AG04450 (cell line): ENCODE results near the gene DNLZ. TPM values are rescaled to one million over a fixed set of nuclear protein-coding genes. Genes with fewer than 3 reads are reported as not detected.

Source experiments
- CTCF ChIA-PET: fragments of 300-600, 350-600 bp; formaldehyde crosslinking; extraction: SDS; loops from one replicate; lab custom pipeline; 2022; ENCODE audit warnings: antibody characterized with exemption, inconsistent platforms; lab: Charles Lee
- POLR2A ChIA-PET: fragments of 350-600 bp; formaldehyde crosslinking; extraction: SDS; loops from one replicate; lab custom pipeline; 2021; ENCODE audit warnings: antibody characterized with exemption, inconsistent platforms; lab: Yijun Ruan, JAX
- DNase-seq: peaks from one replicate; pipeline ENCODE4 v3.0.0-alpha.2; 2011; ENCODE audit warnings: low read depth, low spot score
- H3K27ac ChIP-seq: one replicate; pipeline ENCODE4 v1.5.1; 2012; ENCODE audit warnings: low read depth, low read length, control low read depth
- H3K27me3 ChIP-seq: one replicate; pipeline ENCODE4 v1.6.0; 2012; ENCODE audit warnings: low read length; ENCODE audit not compliant: control insufficient read depth, insufficient read depth
- H3K4me3 ChIP-seq: 2 replicates; pipeline ENCODE4 v1.5.1; 2011; ENCODE audit warnings: mild to moderate bottlenecking, low read depth, low read length, control low read depth
- H3K9me3 ChIP-seq: 2 replicates; pipeline ENCODE4 v1.5.1; 2012; ENCODE audit warnings: low read length; ENCODE audit not compliant: control insufficient read depth, insufficient read depth
- CTCF ChIP-seq: IDR thresholded peaks from 2 replicates; pipeline ENCODE4 v1.5.1; 2011; ENCODE audit warnings: low read depth, low read length, control low read depth, inconsistent platforms
- polyA plus RNA-seq: library from polyadenylated mRNA; depleted of rRNA; stranded (reverse); fragments of >200 nt; gene quantifications from 2 replicates; pipeline ENCODE4 v1.2.3, GENCODE V29; 2011

Gene DNLZ
- polyA plus RNA-seq, 1 experiment = 3.7 TPM

- DNase-seq = no peak
- Histone ChIP-seq H3K4me3 (no peak overlapping the region), H3K27ac (no peak overlapping the region), H3K27me3 (no peaks in the 10 kb centered on the region), H3K9me3 (no peaks in the 10 kb centered on the region; the same call in 1 of the 2 replicates)
- ChIA-PET POLR2A (no interaction called here), CTCF (interaction anchor here (1.3 kb wide), 1 partner anchor 92 kb away, joined by 4 read pairs; no protein-coding TSS in a partner anchor)
- TF ChIP-seq CTCF = no peak
These were observed 40.6 kb upstream of the DNLZ start for GRCh38 chr9:136403915-136404800.

DNA sequence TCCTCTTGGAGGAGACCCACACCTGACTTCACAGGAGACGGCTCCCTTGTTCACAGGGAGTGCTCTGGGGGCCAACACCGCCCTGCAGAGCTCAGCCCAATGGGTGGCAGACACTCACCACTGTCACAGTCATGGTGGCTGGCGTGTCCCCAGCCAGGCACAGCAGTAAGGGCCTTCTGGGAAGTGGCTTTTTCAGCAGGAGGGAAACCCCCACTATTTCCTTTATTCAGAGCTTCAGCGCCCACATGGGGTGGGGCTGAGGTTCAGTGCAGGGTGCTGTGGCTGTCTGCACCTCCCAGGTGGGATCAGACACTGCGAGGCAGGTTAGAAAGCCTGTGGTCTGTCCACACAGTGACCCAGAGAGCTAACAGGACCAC lies 40.0 kb upstream of the DNLZ start:
- H3K27ac ChIP-seq = no peak overlapping the region
- no peaks in the 10 kb centered on the region for H3K27me3 ChIP-seq
- POLR2A ChIA-PET = no interaction called here
- CTCF ChIA-PET = interaction anchor here (1.3 kb wide), 1 partner anchor 91 kb away, joined by 4 read pairs; no protein-coding TSS in a partner anchor
- TF ChIP-seq CTCF = no peak
- no peak for DNase-seq
- no peak overlapping the region for H3K4me3 ChIP-seq
- no peaks in the 10 kb centered on the region; the same call in 1 of the 2 replicates for H3K9me3 ChIP-seq

- CTCF ChIA-PET = interaction anchor here (1.6 to 3.0 kb wide), 2 partner anchors 8 to 90 kb away, joined by 6 to 36 read pairs; no protein-coding TSS in a partner anchor
- TF ChIP-seq CTCF = no peak
These were observed 38.5 kb upstream of the DNLZ start for GRCh38 chr9:136402067-136402466.

GRCh38 chr9:136401173-136401922 lies 37.8 kb upstream of the DNLZ start:
- no peak for TF ChIP-seq CTCF
- ChIA-PET CTCF (interaction anchor here (0.7 to 3.0 kb wide), 5 partner anchors 8 to 260 kb away, joined by 3 to 36 read pairs (median 5); no protein-coding TSS in a partner anchor), POLR2A (interaction anchor here (0.8 to 1.2 kb wide), 2 partner anchors 8 to 38 kb away, joined by 4 to 8 read pairs; partner anchors contain the start of gene DNLZ)
- Histone ChIP-seq H3K4me3 (no peak overlapping the region), H3K27ac (no peak overlapping the region), H3K27me3 (no peaks in the 10 kb centered on the region), H3K9me3 (no peaks in the 10 kb centered on the region; the same call in 1 of the 2 replicates)
- no peak for DNase-seq

More at GRCh38 chr9:136402067-136402466, 38.5 kb upstream of the DNLZ start:
- Histone ChIP-seq H3K4me3 (no peak overlapping the region), H3K9me3 (no peaks in the 10 kb centered on the region; the same call in 1 of the 2 replicates), H3K27me3 (no peaks in the 10 kb centered on the region), H3K27ac (no peak overlapping the region)
- POLR2A ChIA-PET = interaction anchor here (0.8 kb wide), 1 partner anchor 8 kb away, joined by 4 read pairs; no protein-coding TSS in a partner anchor
- no peak for DNase-seq
